HG02943 (cell line): ENCODE results near the gene TBP.
A peak's percentile ranks its signal among the peaks of the same experiment; 100 is the strongest.

Experiments used
- ATAC-seq: cut with Tn5 transposase; IDR thresholded peaks from one replicate; pipeline ENCODE4 v1.9.1; 2021; ENCODE audit warnings: mild to moderate bottlenecking, low read depth, moderate library complexity; ENCODE audit not compliant: unreplicated experiment

The TBP gene

DNA sequence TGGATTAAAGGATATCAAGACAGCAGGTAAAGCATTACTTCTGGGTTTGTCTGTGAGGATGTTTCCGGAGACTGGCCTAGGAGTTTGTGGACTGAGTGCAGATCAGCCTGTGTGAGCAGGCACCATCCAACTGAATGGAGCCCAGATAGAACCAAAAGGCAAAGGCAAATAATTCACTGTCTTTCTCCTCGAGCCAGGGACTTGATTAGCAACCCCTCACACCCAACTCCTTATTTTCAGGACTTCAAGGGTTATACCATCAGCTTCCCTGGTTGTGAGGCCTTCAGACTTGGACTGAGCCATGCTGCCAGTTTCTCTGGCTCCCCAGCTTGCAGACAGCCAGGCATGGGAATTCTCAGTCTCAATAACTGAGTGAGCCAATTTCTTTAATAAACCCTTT lies 20.4 kb upstream of the TBP start:
- ATAC-seq, result no peak

- ATAC-seq, result no peak
Observed at GRCh38 chr6:170535004-170535403, 19.2 kb upstream of the TBP start.

- no peak for ATAC-seq
Observed at GRCh38 chr6:170536671-170537070, 17.5 kb upstream of the TBP start.

- no peak for ATAC-seq
Observed at GRCh38 chr6:170537329-170537728, 16.8 kb upstream of the TBP start.

DNA sequence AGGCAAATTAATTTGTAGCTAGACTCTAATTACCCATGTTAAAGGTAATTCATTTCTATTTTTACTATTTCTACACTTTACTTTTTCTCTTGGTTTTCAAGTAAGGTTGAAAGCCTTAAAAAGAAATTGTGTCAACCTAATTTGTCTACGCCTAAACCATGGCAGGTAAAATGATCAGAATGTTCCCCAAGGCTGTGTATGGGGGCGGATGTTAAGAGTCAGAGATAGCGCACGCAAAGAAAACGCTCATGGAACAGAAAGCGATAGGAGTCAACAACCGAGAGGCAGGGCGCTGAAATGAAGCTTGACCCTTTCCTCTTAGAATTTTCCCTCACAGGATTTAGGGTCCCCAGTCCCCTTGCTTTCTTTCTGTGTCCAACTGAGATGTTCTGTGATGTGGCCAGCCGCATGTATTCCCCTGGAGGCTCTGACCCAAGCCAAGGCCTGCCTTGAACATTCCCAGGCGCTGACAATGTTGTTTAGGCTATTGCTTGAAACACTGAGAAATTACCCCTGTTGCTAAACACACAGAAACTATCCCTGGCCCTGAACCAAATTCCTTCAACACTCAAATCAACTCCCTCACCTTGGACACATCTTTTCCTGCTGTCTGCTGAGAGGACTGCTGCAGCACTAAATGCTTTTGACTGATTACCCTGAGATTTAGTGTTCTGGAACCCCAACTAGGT lies 12.0 kb upstream of the TBP start:
- no peak for ATAC-seq

GRCh38 chr6:170545405-170545804 lies 8.8 kb upstream of the TBP start:
- no peak for ATAC-seq

- peak; percentile 59 for ATAC-seq
Observed at GRCh38 chr6:170552765-170553533, 1.2 kb upstream of the TBP start, which contains the start of gene PSMB1. PSMB1 (minus strand) TSS chr6:170553307; CDS start chr6:170553242, 65 bp downstream.

DNA sequence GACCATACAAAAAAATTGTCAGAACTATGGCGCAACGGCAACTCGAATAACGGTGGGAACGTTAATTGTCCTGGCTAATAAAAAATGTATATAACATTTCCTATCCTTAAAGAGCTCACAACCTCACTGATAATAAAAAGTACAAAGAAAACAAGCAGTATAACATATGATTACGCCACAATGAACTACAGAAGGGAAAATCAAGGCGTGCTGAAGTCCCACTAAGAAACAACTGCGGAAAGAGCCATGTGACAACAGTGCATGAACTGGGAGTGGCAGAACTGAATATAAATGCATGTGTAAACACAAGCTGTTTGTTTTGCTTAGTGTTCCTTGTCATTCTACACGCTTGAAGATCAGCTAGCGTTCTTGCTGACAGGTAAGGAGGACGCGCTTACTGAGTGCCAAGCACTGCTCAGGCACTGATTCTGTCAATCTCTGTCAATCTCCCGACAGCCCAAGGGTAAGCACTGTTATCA lies 596 bp upstream of the TBP start:
- ATAC-seq, result peak; percentile 30

GRCh38 chr6:170554796-170555137 lies 598 bp downstream of the TBP start:
- ATAC-seq, result no peak

DNA sequence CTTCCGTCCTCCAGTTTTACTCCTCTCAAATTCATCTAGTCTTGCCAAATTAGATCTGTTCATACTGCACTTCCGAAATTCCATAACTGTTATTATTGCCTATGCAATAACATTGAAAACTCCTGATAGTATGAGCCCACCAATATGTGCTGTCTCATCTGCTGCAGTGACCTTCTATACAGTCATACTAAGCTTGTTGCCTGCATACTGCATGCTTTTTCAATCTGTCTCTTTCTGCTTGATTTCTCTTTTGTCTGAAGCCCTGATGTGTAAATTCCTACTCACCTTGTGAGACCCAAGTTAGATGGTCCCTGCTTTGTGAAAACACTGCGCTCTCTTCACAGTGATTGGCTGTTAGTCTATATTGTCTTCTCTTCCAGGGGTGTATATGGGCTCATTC lies 1.1 kb downstream of the TBP start:
- ATAC-seq, result no peak

- no peak for ATAC-seq
Observed at GRCh38 chr6:170561555-170561954, 7.4 kb downstream of the TBP start.

GRCh38 chr6:170564936-170565530 lies 10.9 kb downstream of the TBP start:
- ATAC-seq, result no peak

DNA sequence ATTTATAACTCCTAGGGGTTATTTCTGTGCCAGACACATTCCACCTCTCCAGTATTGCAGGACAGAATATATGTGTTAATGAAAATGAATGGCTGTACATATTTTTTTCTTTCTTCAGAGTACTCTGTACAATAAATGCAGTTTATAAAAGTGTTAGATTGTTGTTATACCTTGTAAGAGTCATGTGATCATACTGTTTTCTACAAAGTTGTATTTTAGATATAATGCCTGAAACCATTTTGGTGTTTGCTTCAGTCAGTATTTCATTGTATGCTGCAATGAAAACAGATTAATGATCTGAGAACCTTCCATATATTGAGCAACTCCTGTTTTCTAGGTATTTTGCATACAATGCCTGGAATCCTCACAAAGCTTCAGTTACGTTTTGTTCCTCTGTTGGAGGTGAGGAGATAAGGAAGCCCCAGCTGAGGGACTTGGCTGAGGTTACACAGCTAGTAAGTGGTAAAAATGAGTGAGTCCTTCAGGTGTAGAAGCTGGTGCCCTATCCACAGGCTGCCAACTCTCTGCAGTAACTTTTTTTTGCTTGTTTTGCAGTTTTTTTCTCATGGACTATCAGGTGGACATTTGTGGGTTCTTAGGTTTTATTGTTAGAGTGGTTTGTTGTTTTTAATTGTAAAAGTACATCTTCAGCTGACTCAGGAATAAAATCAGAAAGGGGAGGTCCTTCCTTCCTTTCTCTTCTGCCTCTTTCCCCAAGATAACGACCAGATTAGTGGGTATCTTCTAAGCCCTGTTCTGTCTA lies 18.7 kb downstream of the TBP start:
- no peak for ATAC-seq

DNA sequence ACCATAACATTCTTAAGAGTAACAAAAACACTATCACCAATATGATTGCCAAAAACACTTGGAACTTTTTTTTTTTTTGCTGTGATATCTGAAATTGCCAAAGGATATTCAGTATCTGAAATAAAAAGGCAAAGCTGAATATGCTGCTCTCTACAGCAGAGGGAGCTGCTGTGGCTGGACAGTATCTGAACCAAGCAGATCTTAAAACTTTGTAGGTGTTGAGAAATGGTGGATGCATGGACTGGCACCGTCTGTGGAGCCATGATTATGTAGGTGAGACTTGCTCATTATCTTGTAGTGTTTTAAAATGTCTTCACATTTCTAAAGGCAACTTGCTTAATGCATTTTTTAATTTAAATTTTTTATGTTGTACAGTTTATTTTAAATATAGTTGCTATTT lies 21.1 kb downstream of the TBP start:
- ATAC-seq, result no peak

GRCh38 chr6:170578909-170579308 lies 24.7 kb downstream of the TBP start:
- no peak for ATAC-seq

DNA sequence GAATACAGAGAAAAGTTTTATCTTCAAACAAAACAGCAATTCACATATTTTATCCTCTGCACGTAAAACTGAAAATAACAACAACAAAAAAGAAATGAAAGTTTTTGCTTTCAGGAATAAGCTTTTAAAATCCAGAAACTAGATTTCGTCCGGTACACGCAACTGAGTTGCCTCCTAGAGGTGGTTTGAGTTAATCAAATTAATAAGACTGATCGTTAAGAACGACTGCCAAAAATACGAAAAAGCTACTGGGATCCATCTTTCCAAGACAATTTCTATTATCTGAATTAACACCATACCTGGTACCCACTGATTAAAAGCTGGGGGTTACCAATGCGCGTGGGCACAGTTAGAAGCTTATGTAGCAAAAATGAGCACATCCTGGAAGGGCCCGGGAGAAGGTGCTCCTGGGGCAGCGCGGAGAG lies 29.6 kb downstream of the TBP start:
- no peak for ATAC-seq

DNA sequence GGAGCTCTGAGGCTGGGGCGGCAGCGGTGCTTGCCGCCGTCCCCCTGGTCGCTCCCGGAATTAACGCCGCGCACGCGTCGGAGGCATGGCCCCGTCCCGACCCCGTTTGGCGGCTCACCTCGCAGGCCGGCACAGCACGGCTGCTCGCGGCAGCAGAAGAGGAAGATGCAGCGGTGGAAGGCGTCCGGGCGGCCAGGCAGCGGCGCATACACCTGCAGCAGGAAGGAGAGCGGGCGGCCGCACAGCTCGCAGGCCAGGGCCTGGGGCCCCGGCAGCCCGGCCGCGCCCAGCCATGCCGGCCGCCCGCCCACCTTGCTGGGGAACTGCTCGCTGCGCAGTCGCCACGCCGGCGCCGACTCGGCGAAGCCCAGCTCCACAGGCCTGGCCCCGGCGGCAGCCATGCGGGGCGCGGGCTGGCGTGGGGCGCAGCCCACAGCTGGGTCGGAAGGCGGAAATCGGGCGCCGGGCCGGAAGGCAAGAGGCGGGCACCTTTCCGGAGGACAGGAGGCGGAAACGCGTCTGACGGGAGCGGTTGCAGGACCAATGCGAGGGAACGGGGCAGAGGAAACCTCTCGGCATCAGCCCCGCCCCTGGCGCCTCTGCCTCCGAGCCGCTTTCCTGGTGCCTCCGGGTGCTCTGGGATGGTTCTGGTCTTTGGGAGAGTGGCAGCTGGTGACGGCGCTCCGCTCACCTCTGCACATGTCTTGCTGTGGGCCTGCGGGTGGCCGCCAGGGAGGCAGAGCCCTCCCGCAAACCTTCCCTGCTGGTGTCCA lies 30.2 kb downstream of the TBP start, which contains the start of gene PDCD2:
PDCD2 (minus strand) TSS at position 457 of the 773 bp plus-strand sequence; CDS start at position 401, 56 bp downstream.
- peak; percentile 98 for ATAC-seq

GRCh38 chr6:170584954-170585498 lies 30.9 kb downstream of the TBP start:
- peak; percentile 38 for ATAC-seq

DNA sequence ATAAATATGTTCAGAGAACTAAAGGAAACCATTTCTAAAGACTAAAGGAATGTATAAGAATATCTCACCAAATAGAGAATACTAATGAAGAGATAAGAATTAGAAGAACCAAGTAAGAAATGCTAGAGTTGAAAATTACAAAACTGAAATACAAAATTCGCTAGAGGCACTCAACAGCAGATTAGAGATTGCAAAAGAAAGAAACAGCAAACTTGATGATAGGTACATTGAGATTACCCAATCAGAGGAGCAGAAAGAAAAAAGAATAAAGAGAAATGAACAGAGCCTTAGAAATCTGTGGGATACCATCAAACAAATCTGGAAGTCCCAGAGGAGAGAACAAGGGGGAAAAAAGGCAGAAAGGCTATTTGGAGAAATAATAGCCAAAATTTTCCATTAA lies 36.6 kb downstream of the TBP start:
- no peak for ATAC-seq

- ATAC-seq, result no peak
Observed at GRCh38 chr6:170596426-170596825, 42.3 kb downstream of the TBP start.
